Measurements from ENCODE around the gene GFI1B. TPM values are rescaled to one million over a fixed set of nuclear protein-coding genes. Genes with fewer than 3 reads are reported as not detected.
A peak's percentile ranks its signal among the peaks of the same experiment; 100 is the strongest.

Gene GFI1B
- total RNA-seq = not detected in 2 replicates

DNA sequence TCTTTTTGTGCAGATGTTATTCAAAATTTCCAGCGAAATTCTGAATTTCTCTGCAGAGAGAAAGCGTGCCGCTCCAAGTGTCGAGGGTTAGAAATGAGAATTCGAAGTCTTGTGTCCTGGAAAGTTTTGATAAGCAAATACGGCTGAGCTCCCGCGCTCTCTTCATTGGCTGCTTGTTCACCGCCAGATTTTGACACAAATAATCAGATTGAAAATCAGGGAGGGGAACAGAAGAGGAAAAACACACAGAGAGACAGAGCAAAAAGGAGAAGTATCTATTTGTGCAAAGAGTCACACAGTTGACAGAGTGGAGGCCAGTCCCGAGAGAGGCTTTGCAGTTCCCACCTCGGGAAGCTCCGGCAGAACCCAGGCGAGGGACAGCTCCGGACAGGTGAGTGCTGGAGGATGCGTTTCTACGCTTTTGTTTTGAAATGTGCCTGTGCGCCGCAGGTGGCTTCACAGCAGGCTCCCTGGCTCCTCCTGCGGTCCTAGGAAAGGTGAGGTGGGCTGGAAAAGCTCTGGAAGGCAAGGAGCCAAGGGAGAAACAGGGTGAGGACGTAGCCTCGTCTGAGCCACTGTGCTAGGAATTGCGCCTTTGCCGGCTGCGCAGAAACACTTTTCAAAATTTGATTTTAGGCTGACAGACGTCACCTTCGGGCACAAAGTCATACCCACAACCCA is at the start of gene GFI1B:
Gene GFI1B (plus strand): TSS at position 244 of the 681 bp plus-strand sequence. CDS start 7,985 bp downstream, outside the sequence.
- no peak for DNase-seq (ENCODE audit: low read depth, low spot score)

DNA sequence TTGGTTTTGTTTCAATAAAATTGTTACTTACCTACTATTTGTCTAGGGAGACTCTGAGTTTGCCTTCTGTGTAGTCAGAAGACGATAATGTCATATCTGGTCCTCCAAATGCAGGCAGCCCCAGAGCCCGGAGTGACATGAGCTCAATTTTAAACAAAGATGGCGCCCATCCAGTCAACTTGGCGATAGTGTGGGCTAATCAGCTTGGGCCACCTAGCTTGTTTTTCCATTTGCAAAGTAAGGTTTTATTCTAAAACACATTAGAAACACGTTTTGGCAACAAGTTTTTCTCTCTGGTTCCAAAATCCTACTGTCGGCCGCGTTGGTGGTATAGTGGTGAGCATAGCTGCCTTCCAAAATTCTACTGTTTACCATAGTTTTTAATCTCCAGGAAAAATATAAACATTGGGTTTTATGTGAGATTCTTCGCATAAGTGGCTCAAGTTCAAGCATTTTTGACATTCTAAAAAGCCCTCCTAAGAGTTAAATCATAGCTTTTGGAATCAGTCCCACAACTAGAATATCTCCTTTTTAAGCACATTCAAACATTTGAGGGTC is 47.2 kb upstream of the GFI1B start:
- no peak for DNase-seq (ENCODE audit: low read depth, low spot score)

DNA sequence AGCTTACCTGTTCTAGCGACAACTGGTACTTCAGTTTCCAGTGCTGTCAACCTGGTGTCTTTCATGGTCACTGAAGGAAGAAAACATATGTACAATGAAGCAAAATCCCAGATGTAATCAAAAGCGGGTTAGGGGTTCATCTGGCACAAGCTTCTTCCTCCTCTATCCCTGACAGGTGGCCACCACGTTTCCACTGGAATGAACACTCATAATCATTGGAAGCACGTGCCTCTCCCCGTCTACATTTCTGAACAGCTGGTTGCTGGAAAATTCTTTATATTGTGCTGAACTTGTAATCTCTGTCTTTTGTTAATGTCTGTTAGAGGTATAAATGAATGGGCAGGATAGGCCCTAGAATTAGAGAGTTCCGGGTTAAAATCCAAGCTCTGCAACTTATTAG is 43.5 kb upstream of the GFI1B start:
- DNase-seq (ENCODE audit: low read depth, low spot score) = no peak

DNA sequence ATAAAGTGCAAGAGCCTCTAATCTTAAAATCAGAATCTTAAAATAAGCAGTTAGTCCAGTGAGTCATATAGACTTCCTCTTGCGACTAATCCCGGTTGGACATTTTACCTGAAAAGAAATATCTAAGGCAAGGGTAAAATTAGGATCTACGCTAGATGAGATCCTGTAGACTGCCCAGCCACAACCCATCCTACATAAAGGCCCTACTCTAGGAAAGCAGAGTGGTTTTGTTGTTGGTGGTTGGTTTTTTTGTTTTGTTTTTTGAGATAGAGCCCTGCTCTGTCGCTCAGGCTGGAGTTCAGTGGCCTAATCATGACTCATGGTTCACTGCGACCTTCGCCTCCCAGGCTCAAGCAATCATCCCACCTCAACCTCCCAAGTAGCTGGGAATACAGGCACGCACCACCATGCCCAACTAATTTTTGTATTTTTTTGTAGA is 41.0 kb upstream of the GFI1B start:
- DNase-seq (ENCODE audit: low read depth, low spot score) = no peak

DNA sequence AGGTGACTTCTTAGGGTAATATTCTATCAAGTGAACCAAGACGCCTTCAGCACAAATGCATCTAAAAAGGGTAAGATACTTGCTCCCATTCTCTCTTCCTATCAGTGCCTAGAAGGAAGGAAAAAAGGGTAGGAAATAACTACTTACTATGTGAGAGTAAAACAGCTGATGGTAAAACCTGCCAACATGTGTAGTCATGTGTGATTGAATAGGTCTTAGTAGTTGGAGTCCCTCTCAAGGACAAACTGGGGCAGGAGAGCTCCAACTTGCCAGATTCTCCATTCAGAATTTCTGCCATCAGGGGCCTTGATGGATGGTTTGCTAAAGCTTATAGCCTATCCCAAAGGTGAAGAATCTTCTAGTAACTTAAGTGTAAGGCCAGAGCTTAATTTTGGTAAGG is 39.3 kb upstream of the GFI1B start:
- DNase-seq (ENCODE audit: low read depth, low spot score) = no peak

DNA sequence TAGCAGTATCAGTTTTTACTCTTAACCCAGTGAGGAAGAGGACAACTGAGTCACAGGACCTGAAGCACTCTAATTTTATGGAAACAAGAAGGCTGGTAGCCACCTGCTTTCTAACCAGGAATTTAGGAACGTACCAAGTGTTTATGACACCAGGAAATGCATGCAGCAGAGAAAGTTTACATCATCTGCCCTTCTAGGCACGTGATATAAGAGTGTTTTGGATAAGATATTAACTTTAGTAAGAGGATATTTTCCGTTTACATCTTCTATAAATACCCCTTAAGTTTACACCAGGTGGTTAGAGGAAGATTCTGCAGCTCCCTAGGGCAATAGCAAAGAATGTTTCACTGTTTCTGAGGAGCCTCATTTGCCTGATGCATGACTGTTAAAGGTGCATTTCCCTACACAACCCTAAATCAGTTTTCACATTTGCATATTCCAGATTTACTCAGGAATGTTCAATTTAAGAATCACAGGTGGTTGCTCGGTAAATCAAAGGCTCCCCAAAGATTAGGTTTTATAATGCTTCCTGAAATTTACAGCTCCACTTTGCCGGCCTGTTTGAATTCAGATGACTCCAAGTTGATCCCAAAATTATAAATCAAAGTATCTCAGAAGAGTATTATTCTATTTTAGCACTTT is 35.8 kb upstream of the GFI1B start:
- DNase-seq (ENCODE audit: low read depth, low spot score) = no peak

DNA sequence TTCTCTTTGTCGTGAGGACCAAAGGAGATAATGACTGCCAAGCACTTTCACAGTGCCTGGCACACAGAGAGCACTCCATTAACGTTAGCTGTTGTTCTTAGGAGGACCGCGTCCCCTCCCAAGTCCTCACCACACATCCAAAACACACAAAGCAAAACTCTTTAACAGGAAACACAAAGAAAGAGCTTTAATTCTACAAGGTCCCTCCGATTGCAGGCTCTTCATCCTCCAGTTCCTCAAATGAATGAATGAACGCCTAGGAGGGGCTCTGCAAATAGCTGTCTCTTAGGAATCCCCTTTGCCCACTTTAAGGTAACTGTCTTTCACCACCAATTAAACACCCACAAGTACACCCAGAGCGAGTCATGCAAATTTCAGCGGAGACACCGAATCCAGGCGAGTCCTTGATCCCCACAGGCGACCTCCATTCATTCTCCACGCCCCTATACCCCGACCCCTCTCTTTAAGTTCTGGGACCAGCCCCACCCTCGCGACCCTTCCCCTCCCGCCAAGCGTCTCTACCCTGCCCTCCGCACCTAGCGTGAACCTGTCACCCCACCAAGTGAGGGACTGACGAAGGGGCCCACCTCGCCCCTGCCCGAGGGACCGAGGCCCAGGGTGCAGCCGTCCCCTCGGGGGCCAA is 34.7 kb upstream of the GFI1B start:
- no peak for DNase-seq (ENCODE audit: low read depth, low spot score)

DNA sequence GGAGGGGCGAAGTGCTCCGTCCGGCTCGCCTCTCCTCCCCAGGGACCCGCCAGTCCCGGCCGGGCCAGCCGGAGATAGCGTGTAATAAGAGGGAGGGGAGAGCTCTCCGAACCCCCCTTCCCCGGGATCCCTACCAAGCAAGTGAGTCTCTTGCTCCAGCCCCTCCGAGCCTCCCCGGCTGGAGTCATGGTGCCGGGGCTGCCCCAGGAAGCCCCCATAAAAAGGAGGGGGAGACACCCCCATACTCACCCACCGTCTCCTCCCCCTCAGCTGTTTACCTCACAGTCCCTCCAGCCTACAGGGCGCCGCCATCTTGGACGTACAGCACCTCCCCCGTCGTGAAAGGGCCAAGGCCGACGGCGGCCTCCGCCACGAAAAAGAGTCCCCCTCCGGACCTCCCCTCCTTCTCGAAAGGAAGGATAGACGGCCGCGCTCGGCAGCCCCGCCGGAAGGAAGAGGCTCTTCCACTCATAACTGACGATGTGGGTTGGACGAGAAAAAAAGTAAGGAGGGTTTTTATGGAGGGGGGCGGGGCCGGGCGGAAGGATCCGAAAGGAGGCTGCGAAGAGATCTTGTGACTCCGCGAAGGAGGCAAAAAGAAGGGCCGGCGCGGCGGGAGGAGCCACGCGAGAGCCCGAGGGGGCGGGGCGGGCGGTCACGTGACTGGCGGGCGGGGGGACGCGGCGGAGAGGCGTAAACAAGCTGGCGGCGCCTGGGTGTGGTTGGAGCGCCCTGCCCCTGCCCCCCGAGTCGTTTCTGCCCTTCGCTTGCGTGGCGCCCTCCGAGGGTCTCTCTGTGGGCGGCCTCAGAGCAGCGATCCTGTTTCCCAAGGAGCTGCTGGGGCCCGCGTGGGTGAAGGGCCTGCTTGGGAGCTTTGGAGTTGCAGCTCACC is 34.0 kb upstream of the GFI1B start, which contains the start of gene TSC1:
Gene TSC1 (minus strand): TSS at position 323 of the 892 bp plus-strand sequence. CDS start 15,744 bp downstream, outside the sequence.
- peak; percentile 85 for DNase-seq (ENCODE audit: low read depth, low spot score)

DNA sequence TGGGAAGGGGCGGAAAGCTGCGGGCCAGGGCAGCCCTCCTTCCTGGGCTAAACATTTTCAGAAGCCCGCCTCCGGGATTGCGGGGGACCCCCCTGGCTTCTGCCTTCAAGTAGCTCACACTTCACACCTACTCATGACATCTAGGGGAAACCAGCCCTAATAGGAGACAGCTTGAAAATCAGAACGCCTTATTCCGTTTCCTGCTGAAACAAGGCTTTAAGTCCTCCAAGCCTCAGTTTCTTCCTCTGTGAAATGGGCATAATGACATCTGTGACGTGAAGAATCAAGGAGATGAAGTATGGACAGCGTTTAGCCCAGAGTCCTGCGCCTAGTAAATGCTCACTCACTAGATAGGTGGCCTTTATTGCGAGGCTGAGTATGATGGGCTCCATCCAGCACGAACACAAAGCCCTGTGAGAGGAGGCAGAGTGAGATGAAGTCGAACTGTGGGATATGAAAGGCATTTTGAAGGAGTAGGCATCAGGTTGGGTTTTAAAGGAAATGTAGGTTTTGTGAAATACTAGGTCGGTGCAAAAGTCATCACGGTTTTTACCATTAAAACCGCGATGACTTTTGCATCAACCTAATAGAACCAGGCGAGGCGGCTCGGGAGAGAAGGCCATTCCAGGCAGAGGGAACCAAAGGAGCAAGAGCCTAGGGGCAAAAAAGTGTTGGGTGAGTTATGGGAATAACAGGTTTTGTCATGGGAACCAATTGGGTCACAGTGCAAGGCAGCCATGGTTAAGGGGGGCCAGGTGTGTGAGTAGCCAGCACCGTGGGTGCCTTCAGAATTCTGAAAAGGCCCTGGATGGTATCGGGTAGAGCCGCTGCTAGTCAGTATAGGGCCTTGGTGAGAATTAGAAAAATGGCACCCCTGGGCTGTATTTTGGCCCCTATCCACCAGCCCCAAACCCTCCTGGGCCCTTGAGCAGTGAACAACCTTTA is 33.0 kb upstream of the GFI1B start:
- DNase-seq (ENCODE audit: low read depth, low spot score) = no peak

DNA sequence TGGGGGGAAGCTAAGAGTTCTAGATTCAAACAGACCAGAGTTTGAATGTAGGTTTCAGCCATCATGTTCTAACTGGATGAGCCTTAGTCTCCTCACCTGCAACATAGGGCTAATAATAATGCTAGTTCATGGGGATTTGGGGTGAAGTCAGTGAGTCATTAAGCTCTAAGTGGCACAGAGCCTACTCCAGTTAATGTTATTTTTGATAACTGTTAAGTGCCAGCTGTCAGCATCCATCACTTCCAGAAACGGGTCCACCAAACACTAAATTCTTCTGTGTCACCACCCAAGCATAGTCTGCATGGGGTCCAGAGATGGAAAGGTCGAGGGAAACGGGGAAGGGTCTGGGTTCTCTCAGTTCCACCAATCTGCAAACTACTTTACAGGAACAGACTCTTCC is 32.3 kb upstream of the GFI1B start:
- no peak for DNase-seq (ENCODE audit: low read depth, low spot score)

DNA sequence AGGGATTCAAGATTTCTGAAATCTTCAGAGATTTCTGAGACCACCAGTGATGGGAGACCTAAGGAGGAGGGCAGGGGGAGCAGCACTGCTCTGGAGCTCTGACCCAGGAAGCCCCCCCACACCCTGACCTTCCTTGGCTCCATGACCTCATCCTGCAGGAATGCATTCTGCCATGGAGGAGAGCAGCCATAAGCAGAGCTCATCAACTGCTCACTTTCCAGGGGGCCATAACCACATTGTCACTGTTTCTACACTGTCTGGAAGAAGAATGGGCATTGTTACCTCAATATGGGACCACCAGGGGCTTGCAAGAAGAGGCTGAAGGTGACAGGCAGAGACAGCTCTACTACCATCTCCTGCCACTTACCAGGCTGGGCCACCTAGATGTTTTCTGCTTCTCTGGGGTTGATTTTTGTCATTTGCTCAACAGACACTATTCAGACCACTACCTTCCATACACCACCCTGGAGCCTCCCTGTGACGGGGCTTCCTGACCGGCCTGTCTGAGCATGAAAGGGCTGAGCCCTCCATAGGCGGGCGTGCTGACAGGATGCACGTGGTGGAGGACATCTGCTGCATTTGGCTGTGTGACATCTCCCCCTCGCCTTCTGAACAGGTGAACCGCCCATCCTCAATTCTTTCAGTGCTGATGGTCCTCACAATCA is 31.7 kb upstream of the GFI1B start:
- DNase-seq (ENCODE audit: low read depth, low spot score) = no peak

DNA sequence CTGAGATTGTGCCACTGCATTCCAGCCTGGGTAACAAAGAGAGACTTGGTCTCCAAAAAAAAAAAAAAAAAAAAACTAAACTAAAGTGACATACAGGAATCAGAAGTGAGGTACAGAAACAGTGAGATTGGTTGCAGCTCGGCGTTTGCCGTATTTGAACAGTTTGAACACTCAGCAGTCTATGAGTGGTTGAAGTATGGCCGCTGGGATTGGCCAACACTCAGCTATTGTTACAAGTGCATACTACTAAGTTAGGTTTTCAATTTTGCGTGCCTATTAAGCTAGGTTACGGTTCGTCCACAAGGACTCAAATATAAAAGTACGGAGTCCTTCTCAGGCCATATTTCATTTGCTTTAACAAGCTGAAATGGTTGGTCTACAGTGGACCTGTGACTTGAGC is 30.7 kb upstream of the GFI1B start:
- DNase-seq (ENCODE audit: low read depth, low spot score) = no peak

DNA sequence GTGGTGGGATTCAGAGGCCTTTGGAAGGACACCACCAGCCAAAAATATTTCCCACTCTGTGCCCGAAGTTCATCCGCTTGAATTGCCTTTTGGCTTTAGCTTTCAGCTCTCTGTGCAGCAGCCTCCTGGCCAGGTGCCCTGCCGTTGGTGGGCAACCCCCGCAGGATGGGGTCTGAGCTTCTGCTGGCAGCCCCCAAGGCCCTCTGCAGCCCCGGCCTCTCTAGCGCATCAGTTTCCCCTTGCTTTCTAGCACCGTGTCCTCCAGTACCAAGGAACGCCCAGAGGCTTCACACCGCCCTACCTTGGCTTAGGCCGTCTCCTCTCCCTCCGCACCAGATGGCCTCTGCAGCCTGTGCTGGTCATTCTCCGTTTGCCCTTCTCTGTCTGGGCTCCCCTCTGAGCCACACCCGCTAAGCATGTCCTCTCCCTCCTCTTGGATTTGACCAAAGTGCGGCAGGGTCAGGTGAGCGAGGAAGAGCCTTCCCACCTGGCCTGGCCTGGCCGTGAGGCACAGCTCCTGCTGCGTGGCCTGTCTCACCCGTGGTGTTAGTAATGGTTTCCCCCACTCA is 29.9 kb upstream of the GFI1B start:
- no peak for DNase-seq (ENCODE audit: low read depth, low spot score)

DNA sequence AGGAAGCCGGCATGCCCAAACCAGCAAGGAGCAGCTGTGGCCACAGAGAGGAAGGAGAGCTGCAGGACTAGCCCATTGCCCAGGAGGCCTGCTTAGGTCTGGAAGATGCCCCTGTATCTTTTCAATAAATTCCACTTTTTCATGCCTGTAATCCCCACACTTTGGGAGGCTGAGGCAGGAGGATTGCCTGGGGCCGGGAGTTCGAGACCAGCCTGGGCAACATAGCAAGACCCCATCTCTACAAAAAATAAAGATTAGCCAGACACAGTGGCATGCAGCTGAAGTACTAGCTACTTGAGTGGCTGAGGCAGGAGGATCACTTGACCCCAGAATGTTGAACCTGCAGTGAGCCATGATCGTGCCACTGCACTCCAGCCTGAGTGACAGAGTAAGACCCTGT is 28.8 kb upstream of the GFI1B start:
- no peak for DNase-seq (ENCODE audit: low read depth, low spot score)

DNA sequence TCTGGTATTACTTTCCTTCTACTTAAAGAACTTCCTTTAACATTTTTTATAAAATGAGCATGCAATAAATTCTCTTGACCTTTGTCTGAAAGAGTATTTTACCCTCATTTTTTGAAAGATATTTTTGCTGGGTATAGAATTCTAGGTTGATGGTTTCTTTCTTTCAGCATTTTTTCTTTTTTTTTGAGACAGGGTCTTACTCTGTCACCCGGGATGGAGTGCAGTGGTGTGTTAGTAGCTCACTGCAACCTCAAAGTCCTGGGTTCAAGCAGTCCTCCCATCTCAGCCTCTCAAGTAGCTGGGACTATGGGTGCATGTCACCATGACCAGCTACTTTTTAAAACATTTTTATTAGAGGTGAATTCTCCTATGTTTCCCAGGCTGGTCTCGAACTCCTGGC is 23.4 kb upstream of the GFI1B start:
- DNase-seq (ENCODE audit: low read depth, low spot score) = no peak

DNA sequence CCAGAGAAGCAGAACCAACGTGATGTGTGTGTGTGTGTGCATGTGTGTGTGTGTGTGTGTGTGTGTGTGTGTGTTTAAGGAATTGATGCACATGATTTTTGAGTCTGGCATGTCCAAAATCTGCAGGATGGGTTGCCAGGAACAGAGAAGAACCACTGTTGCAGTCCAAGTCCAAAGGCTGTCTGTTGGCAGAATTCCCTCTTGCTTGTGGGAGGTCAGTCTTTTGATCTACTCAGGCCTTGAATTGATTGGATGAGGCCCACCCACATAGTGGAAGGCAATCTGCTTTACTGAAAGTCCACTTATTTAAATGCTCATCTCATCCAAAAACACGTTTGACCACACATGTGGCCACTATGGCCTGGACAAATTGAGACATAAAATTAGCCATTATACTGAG is 22.7 kb upstream of the GFI1B start:
- no peak for DNase-seq (ENCODE audit: low read depth, low spot score)

DNA sequence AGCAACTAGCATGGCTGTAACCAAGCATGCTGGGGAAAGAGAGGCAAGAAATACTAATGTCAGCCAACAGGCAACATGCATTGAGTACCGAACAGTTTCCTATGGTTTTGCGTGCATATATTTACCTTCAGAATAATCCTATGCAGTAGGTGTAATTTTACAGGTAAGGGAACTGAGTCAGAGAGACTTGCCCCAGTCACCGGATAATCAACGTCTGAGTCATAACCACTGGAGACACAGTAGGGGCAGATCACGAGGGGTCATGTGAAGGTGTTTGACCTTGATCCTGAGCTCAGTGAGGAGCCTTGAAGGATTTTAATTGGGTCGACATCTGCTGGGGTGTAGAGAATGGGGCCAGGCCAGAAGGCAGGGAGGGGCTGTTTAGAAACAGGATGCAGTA is 20.7 kb upstream of the GFI1B start:
- DNase-seq (ENCODE audit: low read depth, low spot score) = no peak

DNA sequence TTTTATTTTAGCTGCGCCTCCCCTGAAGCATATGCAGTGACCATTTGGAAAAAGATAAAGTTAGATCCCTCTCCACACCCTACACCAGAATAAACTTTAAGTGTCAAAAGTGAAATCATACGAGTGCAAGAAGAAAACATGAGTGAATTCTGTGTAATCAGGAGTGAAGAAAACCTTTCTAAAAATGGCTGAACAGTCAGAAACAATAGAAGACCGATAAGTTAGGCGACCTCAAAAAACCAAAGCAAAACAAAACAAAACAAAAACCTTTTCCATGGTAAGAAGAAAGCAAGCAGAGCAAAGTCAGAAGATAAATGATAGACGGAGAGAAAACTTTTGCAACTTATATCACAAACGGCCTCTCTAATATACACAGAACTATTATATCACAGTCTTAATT is 17.5 kb upstream of the GFI1B start:
- no peak for DNase-seq (ENCODE audit: low read depth, low spot score)

DNA sequence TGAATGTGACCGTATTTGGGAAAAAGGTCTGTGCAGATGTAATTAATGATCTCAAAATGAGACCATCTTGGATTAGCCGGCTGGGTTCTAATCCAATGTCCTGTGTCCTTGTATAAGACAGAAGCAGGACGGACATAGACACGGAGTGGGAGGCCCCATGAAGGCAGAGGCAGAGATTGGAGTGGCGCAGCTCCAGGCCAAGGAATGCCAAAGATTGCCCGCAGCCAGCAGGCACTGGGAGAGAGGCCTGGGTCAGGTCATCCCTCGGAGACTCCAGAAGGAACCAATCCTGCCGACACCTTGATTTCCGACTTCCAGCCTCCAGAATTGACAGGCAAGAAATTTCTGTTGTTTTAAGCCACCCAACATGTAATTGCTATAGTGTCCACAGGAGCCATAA is 13.0 kb upstream of the GFI1B start:
- DNase-seq (ENCODE audit: low read depth, low spot score) = no peak

Data from pulmonary artery endothelial cell (primary cell).